Measurements from ENCODE around the gene NFASC.

The NFASC gene

GRCh38 chr1:205038132-205038786 is 167.6 kb downstream of the NFASC start:
- H3K9me3 ChIP-seq = no peaks in the 10 kb centered on the region
- TF ChIP-seq Cebpa-rat (IDR thresholded peaks at IDR 0.05) = no peak
- H3K27me3 ChIP-seq = peaks cover 15% of the 10 kb centered on the region

GRCh38 chr1:205041001-205041715 is 170.5 kb downstream of the NFASC start:
- Histone ChIP-seq H3K4me2 (peak overlapping the region; percentile 84), H4K20me1 (no peaks in the 10 kb centered on the region), H3K27ac (peak overlapping the region; percentile 54), H3K4me1 (peaks cover 48% of the 10 kb centered on the region), H3K36me3 (no peaks in the 10 kb centered on the region), H3K27me3 (peaks cover 39% of the 10 kb centered on the region), H3K9ac (peak overlapping the region; percentile 23; the same call in 1 of the 2 replicates), H3K9me3 (no peaks in the 10 kb centered on the region), H3K4me3 (peak overlapping the region; percentile 8; the same call in 1 of the 2 replicates)
- no peak for TF ChIP-seq Cebpa-rat (IDR thresholded peaks at IDR 0.05)

More at GRCh38 chr1:205038132-205038786, 167.6 kb downstream of the NFASC start:
- Histone ChIP-seq H3K9ac (no peak overlapping the region), H3K4me3 (no peak overlapping the region), H3K4me1 (peaks cover 40% of the 10 kb centered on the region), H4K20me1 (no peaks in the 10 kb centered on the region), H3K27ac (no peak overlapping the region), H3K36me3 (no peaks in the 10 kb centered on the region), H3K4me2 (no peak overlapping the region)

GRCh38 chr1:205041998-205042910 is 171.6 kb downstream of the NFASC start:
- Histone ChIP-seq H3K4me3 (peak overlapping the region; percentile 8; the same call in 1 of the 2 replicates), H3K9me3 (no peaks in the 10 kb centered on the region), H3K27me3 (peaks cover 39% of the 10 kb centered on the region), H3K4me2 (peak overlapping the region; percentile 84), H4K20me1 (no peaks in the 10 kb centered on the region), H3K9ac (peak overlapping the region; percentile 23; the same call in 1 of the 2 replicates), H3K4me1 (peaks cover 59% of the 10 kb centered on the region), H3K36me3 (no peaks in the 10 kb centered on the region), H3K27ac (peak overlapping the region; percentile 54)
- TF ChIP-seq Cebpa-rat (IDR thresholded peaks at IDR 0.05) = no peak

GRCh38 chr1:205042911-205043806 is 172.5 kb downstream of the NFASC start, which contains the start of gene CNTN2:
CNTN2 (plus strand) TSS chr1:205043212; CDS start chr1:205053186, 9,974 bp downstream.
- TF ChIP-seq Cebpa-rat (IDR thresholded peaks at IDR 0.05) = no peak
- H3K9me3 ChIP-seq = no peaks in the 10 kb centered on the region
- peak within 1 kb of the TSS; percentile 54 for H3K27ac ChIP-seq
- no peaks in the 10 kb centered on the region for H4K20me1 ChIP-seq
- H3K4me2 ChIP-seq = peak within 1 kb of the TSS; percentile 84
- peak within 1 kb of the TSS; percentile 26; the same call in 1 of the 2 replicates for H3K4me3 ChIP-seq
- H3K9ac ChIP-seq = no peak within 1 kb of the TSS
- H3K4me1 ChIP-seq = peaks cover 68% of the 10 kb centered on the region
- peaks cover 39% of the 10 kb centered on the region for H3K27me3 ChIP-seq
- H3K36me3 ChIP-seq = no peaks in the 10 kb centered on the region

- no peak overlapping the region for H3K9ac ChIP-seq
- H3K4me3 ChIP-seq = no peak overlapping the region; the same call in 1 of the 2 replicates
- no peak overlapping the region for H3K27ac ChIP-seq
- TF ChIP-seq Cebpa-rat (IDR thresholded peaks at IDR 0.05) = no peak
- H3K4me1 ChIP-seq = peaks cover 73% of the 10 kb centered on the region
- no peaks in the 10 kb centered on the region for H4K20me1 ChIP-seq
- H3K27me3 ChIP-seq = peaks cover 39% of the 10 kb centered on the region
- H3K36me3 ChIP-seq = no peaks in the 10 kb centered on the region
- H3K4me2 ChIP-seq = peak overlapping the region; percentile 84
- H3K9me3 ChIP-seq = no peaks in the 10 kb centered on the region
Measured at GRCh38 chr1:205043866-205044265, 173.2 kb downstream of the NFASC start.

GRCh38 chr1:205044741-205045140 is 174.1 kb downstream of the NFASC start:
- Histone ChIP-seq H3K27ac (no peak overlapping the region), H3K9me3 (no peaks in the 10 kb centered on the region), H3K9ac (no peak overlapping the region), H4K20me1 (no peaks in the 10 kb centered on the region), H3K4me2 (no peak overlapping the region), H3K27me3 (peaks cover 39% of the 10 kb centered on the region), H3K4me1 (peaks cover 68% of the 10 kb centered on the region), H3K36me3 (no peaks in the 10 kb centered on the region), H3K4me3 (no peak overlapping the region)
- no peak for TF ChIP-seq Cebpa-rat (IDR thresholded peaks at IDR 0.05)

GRCh38 chr1:205045146-205045545 is 174.5 kb downstream of the NFASC start:
- peaks cover 64% of the 10 kb centered on the region for H3K4me1 ChIP-seq
- H4K20me1 ChIP-seq = no peaks in the 10 kb centered on the region
- H3K9ac ChIP-seq = no peak overlapping the region
- no peak for TF ChIP-seq Cebpa-rat (IDR thresholded peaks at IDR 0.05)
- H3K27ac ChIP-seq = no peak overlapping the region
- peaks cover 39% of the 10 kb centered on the region for H3K27me3 ChIP-seq
- H3K36me3 ChIP-seq = no peaks in the 10 kb centered on the region
- no peaks in the 10 kb centered on the region for H3K9me3 ChIP-seq
- H3K4me3 ChIP-seq = no peak overlapping the region
- H3K4me2 ChIP-seq = no peak overlapping the region

GRCh38 chr1:205046870-205047269 is 176.2 kb downstream of the NFASC start:
- H3K9me3 ChIP-seq = no peaks in the 10 kb centered on the region
- TF ChIP-seq Cebpa-rat (IDR thresholded peaks at IDR 0.05) = no peak
- no peaks in the 10 kb centered on the region for H4K20me1 ChIP-seq
- H3K4me2 ChIP-seq = peak overlapping the region; percentile 73
- no peak overlapping the region; the same call in 1 of the 2 replicates for H3K9ac ChIP-seq
- H3K36me3 ChIP-seq = no peaks in the 10 kb centered on the region
- H3K27ac ChIP-seq = peak overlapping the region; percentile 33; the same call in 1 of the 2 replicates
- H3K4me1 ChIP-seq = peaks cover 57% of the 10 kb centered on the region
- H3K4me3 ChIP-seq = no peak overlapping the region
- H3K27me3 ChIP-seq = peaks cover 39% of the 10 kb centered on the region

Data from BLaER1 (cell line).